ENCODE measurements around the gene UBE4A.

- TF ChIP-seq POLR2A (IDR thresholded peaks at IDR 0.05) (no peak), CTCF (IDR thresholded peaks at IDR 0.05) (no peak)
These were observed 24.3 kb downstream of the UBE4A start for GRCh38 chr11:118383657-118384056.

Measured in lower leg skin (tissue), 3 donors.